Panc1 (cell line): ENCODE data around the gene MARCKSL1.

Experiments
- POLR2AphosphoS5 ChIP-seq: IDR thresholded peaks from 2 replicates; pipeline ENCODE4 v1.6.1; 2012; ENCODE audit warnings: mild to moderate bottlenecking, low read depth, low read length, moderate library complexity
- REST ChIP-seq, 2 experiments: IDR thresholded peaks; 2 replicates each; pipeline ENCODE4 v1.6.1; 2011 to 2012; ENCODE audit warnings: low read depth in 2 of 2, control low read depth in 1 of 2, low read length in 1 of 2, mild to moderate bottlenecking in 1 of 2, moderate library complexity in 1 of 2; ENCODE audit not compliant: insufficient read depth in 1 of 2
- SIN3A ChIP-seq: IDR thresholded peaks from 2 replicates; pipeline ENCODE4 v1.6.1; 2012; ENCODE audit warnings: low read depth, mild to moderate bottlenecking, low read length, moderate library complexity, borderline replicate concordance; ENCODE audit not compliant: insufficient read depth
- TF ChIP-seq, protein P1 (sequence below): fragments of 450-650 bp; IDR thresholded peaks from 2 replicates; pipeline ENCODE4 v1.5.1; 2017; ENCODE audit warnings: mild to moderate bottlenecking

DNA sequence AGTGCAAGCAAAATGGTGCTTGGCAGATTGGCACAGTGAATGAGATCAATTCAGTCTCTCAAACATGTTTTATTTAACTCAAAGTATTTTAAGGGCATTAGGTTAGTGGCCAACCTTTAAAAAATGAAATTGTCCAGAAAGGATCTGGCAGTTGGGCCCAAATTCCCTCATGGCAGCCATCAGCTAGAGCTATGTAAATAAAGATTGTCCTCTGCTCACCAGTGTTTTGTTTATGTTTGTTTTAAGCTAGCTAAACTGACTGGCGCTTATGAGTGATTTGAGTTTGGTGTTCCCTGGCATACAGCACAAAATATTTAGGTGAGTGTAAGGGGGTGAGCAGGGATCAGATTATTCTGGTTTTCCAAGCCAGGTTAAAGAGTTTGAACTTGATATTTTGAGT lies 26.1 kb downstream of the MARCKSL1 start:
- TF ChIP-seq, protein P1, sequence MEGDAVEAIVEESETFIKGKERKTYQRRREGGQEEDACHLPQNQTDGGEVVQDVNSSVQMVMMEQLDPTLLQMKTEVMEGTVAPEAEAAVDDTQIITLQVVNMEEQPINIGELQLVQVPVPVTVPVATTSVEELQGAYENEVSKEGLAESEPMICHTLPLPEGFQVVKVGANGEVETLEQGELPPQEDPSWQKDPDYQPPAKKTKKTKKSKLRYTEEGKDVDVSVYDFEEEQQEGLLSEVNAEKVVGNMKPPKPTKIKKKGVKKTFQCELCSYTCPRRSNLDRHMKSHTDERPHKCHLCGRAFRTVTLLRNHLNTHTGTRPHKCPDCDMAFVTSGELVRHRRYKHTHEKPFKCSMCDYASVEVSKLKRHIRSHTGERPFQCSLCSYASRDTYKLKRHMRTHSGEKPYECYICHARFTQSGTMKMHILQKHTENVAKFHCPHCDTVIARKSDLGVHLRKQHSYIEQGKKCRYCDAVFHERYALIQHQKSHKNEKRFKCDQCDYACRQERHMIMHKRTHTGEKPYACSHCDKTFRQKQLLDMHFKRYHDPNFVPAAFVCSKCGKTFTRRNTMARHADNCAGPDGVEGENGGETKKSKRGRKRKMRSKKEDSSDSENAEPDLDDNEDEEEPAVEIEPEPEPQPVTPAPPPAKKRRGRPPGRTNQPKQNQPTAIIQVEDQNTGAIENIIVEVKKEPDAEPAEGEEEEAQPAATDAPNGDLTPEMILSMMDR = no peak
- TF ChIP-seq SIN3A = no peak
- TF ChIP-seq POLR2AphosphoS5 = no peak
- no peak for TF ChIP-seq REST (IDR thresholded peaks at IDR 0.05; ENCODE audit: insufficient read depth in 1 of 2, low read depth in 2 of 2, low read length in 1 of 2)
